Activated CD4-positive, alpha-beta memory T cell treated with anti-CD3 and anti-CD28 coated beads, Interleukin-2, amount 10 ng/mL, durations not matched to agents 7 days and 5 days (primary cell): ENCODE results near the gene ACKR3. TPM values are rescaled to one million over a fixed set of nuclear protein-coding genes. Genes with fewer than 3 reads are reported as not detected.

Experiments used
- CTCF ChIA-PET: fragments of 350-600 bp; sonication (Branson Sonifier 250); formaldehyde crosslinking; loops from one replicate; lab custom pipeline; 2021; ENCODE audit warnings: antibody characterized with exemption, inconsistent platforms; lab: Charles Lee
- POLR2A ChIA-PET: fragments of 350-600 bp; sonication (Branson Sonifier 250); formaldehyde crosslinking; loops from one replicate; lab custom pipeline; 2021; ENCODE audit warnings: antibody characterized with exemption; lab: Charles Lee
- DNase-seq: peaks from one replicate; pipeline ENCODE4 v3.0.0-alpha.2; 2020
- H3K27ac Mint-ChIP-seq: one replicate; pipeline ENCODE4 v1.8.0; 2021; ENCODE audit warnings: mild to moderate bottlenecking, mixed read lengths
- H3K27me3 Mint-ChIP-seq: one replicate; pipeline ENCODE4 v1.8.0; 2021; ENCODE audit warnings: mixed read lengths
- H3K36me3 Mint-ChIP-seq: one replicate; pipeline ENCODE4 v1.8.0; 2021; ENCODE audit warnings: low read depth, mixed read lengths
- H3K4me1 Mint-ChIP-seq: one replicate; pipeline ENCODE4 v1.8.0; 2021; ENCODE audit warnings: mixed read lengths
- H3K4me3 Mint-ChIP-seq: one replicate; pipeline ENCODE4 v1.8.0; 2021; ENCODE audit warnings: mild to moderate bottlenecking, mixed read lengths
- H3K9me3 Mint-ChIP-seq: one replicate; pipeline ENCODE4 v1.8.0; 2021; ENCODE audit warnings: mixed read lengths
- total RNA-seq, 2 experiments: library from RNA; stranded (reverse); gene quantifications; one replicate each; pipeline ENCODE4 v1.2.3, GENCODE V29; 2021

The ACKR3 gene
- total RNA-seq, 2 experiments from 2014 or later = 2.5 to 2.7 TPM

DNA sequence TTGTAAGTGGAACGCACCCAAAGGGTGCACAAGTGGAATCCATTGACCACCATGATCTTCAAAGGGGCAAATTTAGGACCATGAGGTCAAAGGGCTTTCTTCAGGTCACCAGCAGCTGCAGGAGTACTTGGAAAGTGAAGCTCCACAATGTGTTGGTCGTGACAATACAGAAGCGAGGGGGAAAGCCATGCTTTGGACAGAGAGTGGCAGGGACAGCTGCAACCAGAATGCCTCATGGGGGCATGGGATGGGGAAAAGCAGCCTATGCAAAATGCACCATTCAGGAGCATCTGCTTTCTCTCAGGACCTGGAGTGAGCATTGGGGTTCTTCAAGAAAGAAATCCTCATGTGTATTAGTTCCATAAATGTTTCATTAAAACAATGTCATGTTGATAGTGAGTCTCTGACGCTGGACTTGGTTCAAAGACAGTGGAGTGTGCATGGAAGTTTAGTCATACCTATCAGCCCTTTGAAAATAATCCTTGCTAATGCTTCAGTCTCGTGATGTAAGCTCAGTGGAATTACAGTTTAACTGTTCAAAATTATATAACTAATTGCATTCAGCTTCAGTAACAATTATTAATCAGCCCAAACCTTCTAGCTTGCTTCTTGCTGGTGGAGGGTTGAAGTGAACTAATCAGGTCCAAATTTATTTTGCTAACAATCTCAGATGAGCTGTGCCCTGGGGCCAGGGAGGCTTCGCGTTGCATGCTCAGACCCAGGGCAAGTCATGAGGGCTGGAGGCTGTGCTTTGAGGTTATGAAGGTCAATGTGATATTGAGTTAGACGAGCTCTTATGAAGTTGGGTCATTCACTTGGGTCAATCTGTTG is 41.6 kb downstream of the ACKR3 start:
- Mint-ChIP-seq H3K4me1 (no peaks in the 10 kb centered on the region), H3K9me3 (no peaks in the 10 kb centered on the region), H3K27ac (no peak overlapping the region), H3K36me3 (no peaks in the 10 kb centered on the region), H3K27me3 (peaks cover 16% of the 10 kb centered on the region), H3K4me3 (no peak overlapping the region)
- DNase-seq = no peak
- ChIA-PET POLR2A (no interaction called here), CTCF (no interaction called here)

DNA sequence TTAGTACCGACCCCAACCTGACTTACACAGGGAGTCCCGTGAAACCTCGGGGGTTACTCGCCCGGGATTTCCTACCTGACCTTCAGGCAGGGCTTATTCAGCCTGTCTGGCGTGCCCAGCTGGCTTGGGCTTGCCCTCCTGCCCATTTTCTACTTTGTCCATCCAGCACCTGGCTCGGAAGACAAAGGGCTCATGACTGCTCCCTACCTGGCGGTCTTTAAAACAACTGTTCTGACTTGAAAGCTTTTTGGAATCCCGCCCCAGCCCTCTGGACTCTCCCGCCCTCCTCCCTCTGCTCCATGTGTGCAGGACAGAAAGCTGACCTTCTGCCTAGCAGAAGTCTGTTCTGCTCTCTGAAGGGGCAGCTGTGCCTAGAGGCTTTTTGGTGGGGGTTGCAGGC is 43.1 kb downstream of the ACKR3 start:
- ChIA-PET POLR2A (no interaction called here), CTCF (no interaction called here)
- H3K4me1 Mint-ChIP-seq = no peaks in the 10 kb centered on the region
- H3K36me3 Mint-ChIP-seq = no peaks in the 10 kb centered on the region
- H3K27me3 Mint-ChIP-seq = peaks cover 6% of the 10 kb centered on the region
- no peaks in the 10 kb centered on the region for H3K9me3 Mint-ChIP-seq
- DNase-seq = no peak
- H3K27ac Mint-ChIP-seq = no peak overlapping the region
- no peak overlapping the region for H3K4me3 Mint-ChIP-seq

DNA sequence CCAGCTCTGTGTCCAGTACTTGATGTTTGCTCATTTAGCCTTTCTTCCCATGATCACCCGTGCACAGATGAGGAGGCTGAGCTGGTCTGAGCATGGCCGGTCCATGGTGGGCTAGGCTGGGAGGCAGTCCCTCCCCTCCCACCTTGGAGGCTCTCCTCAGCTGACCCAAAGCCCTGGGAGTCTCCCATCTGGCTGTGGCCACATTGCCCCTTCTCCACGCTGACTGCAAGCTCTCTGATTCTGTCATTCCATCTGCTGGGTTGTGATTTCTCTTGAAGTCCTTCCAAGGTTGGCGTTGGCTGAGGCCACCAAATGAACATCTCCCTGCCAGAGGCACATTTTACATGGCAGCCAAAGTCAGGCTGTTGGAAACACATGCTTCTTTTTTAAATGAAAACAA is 44.0 kb downstream of the ACKR3 start:
- H3K9me3 Mint-ChIP-seq = no peaks in the 10 kb centered on the region
- H3K36me3 Mint-ChIP-seq = no peaks in the 10 kb centered on the region
- no peak overlapping the region for H3K4me3 Mint-ChIP-seq
- H3K27ac Mint-ChIP-seq = no peak overlapping the region
- CTCF ChIA-PET = no interaction called here
- DNase-seq = no peak
- POLR2A ChIA-PET = no interaction called here
- H3K27me3 Mint-ChIP-seq = peaks cover 6% of the 10 kb centered on the region
- H3K4me1 Mint-ChIP-seq = no peaks in the 10 kb centered on the region

DNA sequence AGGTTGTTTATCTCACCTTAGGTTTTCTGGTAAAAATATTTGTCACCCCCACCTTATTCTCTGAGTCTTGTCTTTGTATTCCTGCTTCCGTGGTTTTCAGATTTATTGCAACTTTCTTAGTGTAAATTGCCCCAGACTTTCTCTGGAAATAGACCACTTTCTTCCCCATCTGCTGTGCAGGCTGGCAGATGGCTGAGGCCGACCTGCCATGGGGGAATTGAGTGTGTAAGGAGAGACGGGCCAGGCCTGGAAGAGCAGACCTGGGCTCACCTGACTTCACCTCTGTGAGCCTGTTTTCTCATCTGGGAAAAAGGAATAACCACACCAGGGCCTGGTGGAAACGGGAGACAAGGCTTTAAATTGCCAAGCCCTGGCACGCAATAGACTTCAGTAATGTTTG is 44.9 kb downstream of the ACKR3 start:
- no peak overlapping the region for H3K27ac Mint-ChIP-seq

DNA sequence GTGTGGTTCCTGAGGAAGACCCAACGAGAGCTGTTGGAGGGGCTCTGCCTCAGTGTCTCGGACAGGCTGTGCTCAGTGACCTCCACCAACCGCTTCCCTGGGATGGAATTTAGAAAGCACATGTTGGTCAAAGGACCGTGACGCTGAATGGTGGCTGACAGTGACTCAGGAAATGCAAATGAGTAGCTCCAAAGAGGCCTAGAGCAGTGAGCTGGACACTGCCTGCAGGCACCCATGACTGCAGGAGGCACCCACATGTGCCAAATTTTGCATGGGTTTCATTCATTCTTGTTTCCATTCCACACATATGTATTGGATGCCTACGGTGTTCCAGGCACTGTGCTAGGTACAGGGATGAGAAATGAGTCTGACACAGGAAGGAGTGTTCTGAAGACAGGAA is 46.4 kb downstream of the ACKR3 start:
- Mint-ChIP-seq H3K4me1 (peaks cover 8% of the 10 kb centered on the region), H3K27me3 (peaks cover 11% of the 10 kb centered on the region), H3K36me3 (no peaks in the 10 kb centered on the region), H3K4me3 (no peak overlapping the region), H3K9me3 (no peaks in the 10 kb centered on the region), H3K27ac (no peak overlapping the region)
- DNase-seq = no peak
- POLR2A ChIA-PET = no interaction called here
- CTCF ChIA-PET = no interaction called here

More for the DNA sequence above, 44.9 kb downstream of the ACKR3 start:
- Mint-ChIP-seq H3K9me3 (no peaks in the 10 kb centered on the region), H3K36me3 (no peaks in the 10 kb centered on the region), H3K27me3 (peaks cover 4% of the 10 kb centered on the region), H3K4me3 (no peak overlapping the region), H3K4me1 (no peaks in the 10 kb centered on the region)
- DNase-seq = no peak
- ChIA-PET CTCF (no interaction called here), POLR2A (no interaction called here)

DNA sequence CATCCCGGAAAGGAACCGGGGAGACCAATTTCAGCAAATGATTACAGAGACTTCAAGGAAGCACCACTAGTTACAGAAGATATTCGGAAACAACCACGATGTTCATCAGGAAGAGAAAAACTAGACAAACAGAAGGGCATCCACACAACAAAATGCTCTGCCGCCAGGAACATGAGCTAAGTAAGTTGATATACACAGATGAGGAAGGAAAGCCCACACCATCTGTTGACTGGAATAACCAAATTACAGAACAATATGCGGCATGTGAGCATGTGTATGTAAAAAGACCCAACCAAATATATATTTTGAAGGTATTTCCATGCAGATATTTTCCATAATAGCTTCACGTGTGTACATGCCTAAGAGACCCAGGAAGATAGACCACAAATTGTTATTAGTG is 47.0 kb downstream of the ACKR3 start:
- Mint-ChIP-seq H3K9me3 (no peaks in the 10 kb centered on the region), H3K4me3 (no peak overlapping the region), H3K36me3 (no peaks in the 10 kb centered on the region), H3K27me3 (peaks cover 11% of the 10 kb centered on the region), H3K27ac (no peak overlapping the region), H3K4me1 (peaks cover 8% of the 10 kb centered on the region)
- no peak for DNase-seq
- POLR2A ChIA-PET = no interaction called here
- CTCF ChIA-PET = interaction anchor here (2.1 kb wide), 1 partner anchor 104 kb away, joined by 5 read pairs; no protein-coding TSS in a partner anchor

DNA sequence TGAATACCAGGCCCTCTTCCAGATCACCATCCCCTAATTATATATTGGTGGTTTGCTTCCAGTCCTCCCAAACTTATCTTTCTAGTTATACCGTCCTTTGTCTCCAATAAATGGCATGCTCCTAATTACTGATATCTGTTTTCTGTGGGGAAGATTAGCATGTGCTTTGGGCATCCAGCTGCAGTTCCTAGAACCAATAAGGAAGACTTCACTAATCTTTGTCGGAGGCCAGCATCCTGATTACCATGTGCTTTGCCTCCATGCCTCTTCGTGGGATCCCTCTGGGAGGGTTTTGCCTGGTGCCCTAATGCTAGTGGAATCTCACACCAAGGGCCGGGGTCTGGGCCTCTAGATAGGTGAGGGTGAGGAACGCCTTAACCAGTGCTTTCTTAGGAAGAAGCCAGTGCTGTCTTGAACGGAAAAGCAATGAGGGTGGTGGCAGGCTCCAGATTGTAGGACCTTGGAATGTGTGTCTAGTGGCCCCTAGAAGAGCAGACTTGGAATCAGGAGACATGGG is 47.7 kb downstream of the ACKR3 start:
- H3K27ac Mint-ChIP-seq = no peak overlapping the region
- POLR2A ChIA-PET = no interaction called here
- DNase-seq = no peak
- H3K36me3 Mint-ChIP-seq = no peaks in the 10 kb centered on the region
- H3K4me1 Mint-ChIP-seq = peaks cover 8% of the 10 kb centered on the region
- no peaks in the 10 kb centered on the region for H3K9me3 Mint-ChIP-seq
- H3K4me3 Mint-ChIP-seq = no peak overlapping the region
- peaks cover 9% of the 10 kb centered on the region for H3K27me3 Mint-ChIP-seq
- CTCF ChIA-PET = interaction anchor here (2.1 kb wide), 1 partner anchor 105 kb away, joined by 5 read pairs; no protein-coding TSS in a partner anchor

DNA sequence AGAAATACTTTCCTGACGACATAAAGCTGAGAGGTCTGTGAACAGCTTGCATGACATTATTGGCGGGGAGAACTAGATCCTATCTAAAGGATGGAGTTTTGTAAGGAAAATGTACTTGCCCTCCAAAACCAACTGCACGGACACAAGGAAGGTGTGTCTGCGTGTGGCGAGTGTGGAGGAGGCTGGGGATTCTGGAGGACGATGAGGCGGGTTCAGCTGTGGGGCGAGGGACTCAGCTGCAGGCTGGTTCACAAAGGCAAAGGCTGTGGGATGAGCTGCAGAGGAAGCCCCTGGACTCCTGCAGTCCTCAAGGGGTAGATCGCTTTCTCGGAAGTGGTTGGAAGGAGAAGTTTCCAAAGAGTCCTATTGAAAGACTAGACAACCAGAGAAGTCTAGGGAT is 48.2 kb downstream of the ACKR3 start:
- no peak for DNase-seq
- Mint-ChIP-seq H3K36me3 (no peaks in the 10 kb centered on the region), H3K9me3 (no peaks in the 10 kb centered on the region), H3K27me3 (peaks cover 9% of the 10 kb centered on the region), H3K27ac (no peak overlapping the region), H3K4me3 (no peak overlapping the region), H3K4me1 (peaks cover 8% of the 10 kb centered on the region)
- CTCF ChIA-PET = interaction anchor here (2.1 kb wide), 1 partner anchor 105 kb away, joined by 5 read pairs; no protein-coding TSS in a partner anchor
- POLR2A ChIA-PET = no interaction called here

DNA sequence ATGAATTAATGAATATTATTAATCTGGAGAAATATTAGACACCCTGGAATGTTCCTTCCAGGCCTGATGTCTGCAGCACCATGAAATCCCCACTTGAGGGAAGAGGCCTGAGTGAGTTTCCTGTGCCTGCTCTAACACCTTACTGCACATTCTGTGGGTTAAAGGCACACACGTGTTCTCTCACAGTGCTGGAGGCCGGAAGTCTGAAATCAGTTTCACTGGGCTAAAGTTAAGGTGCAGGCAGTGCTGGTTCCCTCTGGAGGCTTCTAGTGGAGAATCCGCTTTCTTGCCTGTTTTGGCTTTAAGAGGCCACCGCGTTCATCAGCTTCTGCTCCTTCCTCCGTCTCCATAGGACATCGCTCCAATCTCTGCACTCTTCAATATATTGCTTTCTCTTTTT is 48.7 kb downstream of the ACKR3 start:
- H3K27ac Mint-ChIP-seq = no peak overlapping the region
- H3K4me3 Mint-ChIP-seq = no peak overlapping the region
- H3K27me3 Mint-ChIP-seq = peaks cover 9% of the 10 kb centered on the region
- H3K9me3 Mint-ChIP-seq = no peaks in the 10 kb centered on the region
- no peak for DNase-seq
- ChIA-PET CTCF (interaction anchor here (2.1 kb wide), 1 partner anchor 106 kb away, joined by 5 read pairs; no protein-coding TSS in a partner anchor), POLR2A (no interaction called here)
- H3K36me3 Mint-ChIP-seq = no peaks in the 10 kb centered on the region
- H3K4me1 Mint-ChIP-seq = peaks cover 8% of the 10 kb centered on the region

DNA sequence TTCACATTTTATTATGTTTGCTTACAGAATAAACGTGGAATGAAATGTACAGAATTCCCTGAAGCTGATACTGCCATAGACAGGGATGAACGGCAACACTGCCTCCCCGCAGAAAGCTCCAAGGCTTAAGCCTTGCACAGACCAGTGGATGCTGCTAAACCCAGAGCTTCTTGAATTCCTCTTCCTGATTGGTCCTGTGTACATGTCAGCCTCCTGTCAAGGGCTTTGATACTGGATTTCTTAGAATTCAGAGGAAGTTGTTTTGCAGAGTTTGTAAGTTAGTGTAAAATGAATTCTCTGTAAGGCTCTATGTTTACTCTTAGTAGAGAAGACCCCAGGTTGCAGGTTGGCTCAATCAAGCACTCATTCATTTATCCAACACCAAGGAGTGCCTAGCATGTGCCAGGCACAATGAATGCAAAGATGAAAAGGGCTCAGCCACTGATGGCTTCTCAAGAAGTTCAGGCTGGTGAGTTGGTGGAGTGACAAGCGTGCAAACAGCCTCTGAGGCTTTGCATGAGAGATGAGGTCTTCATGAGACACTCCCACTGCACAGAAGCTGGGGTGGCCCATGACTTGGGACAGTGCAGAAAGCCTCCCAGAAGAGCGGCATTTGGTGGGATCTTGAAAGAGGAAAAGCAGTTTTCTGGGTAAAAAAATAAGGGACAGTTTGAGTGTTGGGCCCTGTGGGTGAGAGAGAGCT is 50.4 kb downstream of the ACKR3 start:
- no peak overlapping the region for H3K4me3 Mint-ChIP-seq
- no peaks in the 10 kb centered on the region for H3K36me3 Mint-ChIP-seq
- no peak overlapping the region for H3K27ac Mint-ChIP-seq
- no peaks in the 10 kb centered on the region for H3K9me3 Mint-ChIP-seq
- DNase-seq = no peak
- POLR2A ChIA-PET = interaction anchor here (1.0 kb wide), 1 partner anchor 12 kb away, joined by 3 read pairs; no protein-coding TSS in a partner anchor
- peaks cover 8% of the 10 kb centered on the region for H3K4me1 Mint-ChIP-seq
- CTCF ChIA-PET = no interaction called here
- H3K27me3 Mint-ChIP-seq = peaks cover 7% of the 10 kb centered on the region

DNA sequence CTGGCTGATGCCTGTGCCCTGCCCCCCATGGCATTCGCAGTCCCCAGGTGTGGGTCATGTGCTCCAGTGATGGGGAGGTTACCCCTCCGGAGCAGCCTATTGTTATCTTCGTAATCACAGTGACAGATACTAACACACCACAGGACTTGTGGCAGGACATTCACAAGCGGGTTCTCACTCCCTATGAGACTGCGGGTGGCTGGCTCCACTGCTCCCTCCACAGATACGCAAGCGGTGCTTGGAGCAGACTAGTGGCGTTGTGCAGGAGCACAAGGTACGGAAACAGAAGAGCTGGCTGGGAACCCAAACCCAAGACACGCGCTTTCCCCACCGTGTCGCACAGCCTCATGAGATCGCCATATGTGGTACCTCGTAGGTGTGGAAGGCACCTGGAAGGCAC is 52.2 kb downstream of the ACKR3 start:
- ChIA-PET POLR2A (no interaction called here), CTCF (no interaction called here)
- Mint-ChIP-seq H3K4me3 (no peak overlapping the region), H3K27ac (no peak overlapping the region), H3K4me1 (peaks cover 8% of the 10 kb centered on the region), H3K9me3 (no peaks in the 10 kb centered on the region), H3K27me3 (peaks cover 7% of the 10 kb centered on the region), H3K36me3 (no peaks in the 10 kb centered on the region)
- DNase-seq = no peak

DNA sequence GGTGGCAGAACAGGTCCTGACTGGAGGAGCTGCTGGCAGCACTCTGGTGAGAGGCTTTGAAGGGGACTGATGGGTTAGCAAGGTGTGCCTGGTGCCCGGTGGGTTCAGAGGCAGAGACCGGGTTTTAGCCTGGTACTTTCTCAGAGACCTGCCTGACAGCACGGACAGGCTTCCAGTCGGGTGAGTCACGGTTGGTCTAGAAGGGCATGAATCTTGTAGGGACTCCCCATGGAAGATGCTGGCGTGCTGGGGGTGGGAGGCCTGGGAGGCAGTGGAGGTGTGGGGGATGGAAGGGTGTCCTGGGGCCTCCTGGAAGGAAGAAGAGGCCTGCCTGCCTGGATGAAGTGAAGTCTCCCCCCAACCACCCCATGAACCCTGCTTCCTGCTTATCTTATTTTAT is 52.6 kb downstream of the ACKR3 start:
- Mint-ChIP-seq H3K9me3 (no peaks in the 10 kb centered on the region), H3K4me3 (no peak overlapping the region), H3K4me1 (peaks cover 8% of the 10 kb centered on the region), H3K27me3 (peaks cover 7% of the 10 kb centered on the region), H3K36me3 (no peaks in the 10 kb centered on the region), H3K27ac (no peak overlapping the region)
- no peak for DNase-seq
- POLR2A ChIA-PET = no interaction called here
- CTCF ChIA-PET = no interaction called here

DNA sequence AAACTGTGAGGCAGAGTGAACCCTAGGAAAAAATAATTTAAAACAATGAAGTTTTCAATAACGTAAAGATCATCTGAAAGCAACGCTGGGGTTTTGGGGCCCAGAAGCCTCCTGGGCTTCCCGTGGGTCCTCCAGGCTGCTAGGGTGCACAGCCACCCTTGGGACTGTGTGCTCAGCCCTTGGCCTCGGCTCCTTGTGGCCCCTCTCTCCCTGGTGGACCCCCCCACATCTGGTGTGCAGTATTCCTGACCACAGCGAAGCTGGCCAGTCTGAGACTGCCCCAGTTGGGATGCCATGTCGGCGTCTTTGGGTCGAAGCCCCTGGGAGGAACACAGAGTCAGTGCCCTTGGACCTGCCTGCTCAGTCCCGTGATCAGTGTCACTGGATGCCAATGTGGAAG is 53.0 kb downstream of the ACKR3 start:
- H3K27ac Mint-ChIP-seq = no peak overlapping the region
- no peak for DNase-seq
- ChIA-PET POLR2A (no interaction called here), CTCF (no interaction called here)
- peaks cover 7% of the 10 kb centered on the region for H3K27me3 Mint-ChIP-seq
- H3K36me3 Mint-ChIP-seq = no peaks in the 10 kb centered on the region
- H3K4me1 Mint-ChIP-seq = peaks cover 8% of the 10 kb centered on the region
- H3K4me3 Mint-ChIP-seq = no peak overlapping the region
- H3K9me3 Mint-ChIP-seq = no peaks in the 10 kb centered on the region
